Esophagus (tissue), 2 donors: Measurements from ENCODE around the gene RAB11B. TPM values are rescaled to one million over a fixed set of nuclear protein-coding genes. Genes with fewer than 3 reads are reported as not detected.

Source experiments
- H3K27ac ChIP-seq, 2 donors: one replicate each; pipeline ENCODE4 v1.5.1; 2013; ENCODE audit warnings: low read depth in 2 of 2, mild to moderate bottlenecking in 2 of 2, inconsistent platforms in 1 of 2, low read length in 1 of 2, moderate library complexity in 1 of 2
- H3K27me3 ChIP-seq, 2 donors: one replicate each; pipeline ENCODE4 v1.6.1; 2013; ENCODE audit warnings: low read length in 2 of 2, control low read depth in 1 of 2, mild to moderate bottlenecking in 1 of 2; ENCODE audit not compliant: insufficient read depth in 2 of 2, control insufficient read depth in 1 of 2
- H3K36me3 ChIP-seq, 2 donors: one replicate each; pipeline ENCODE4 v1.6.1; 2013; ENCODE audit warnings: low read length in 1 of 2; ENCODE audit not compliant: control insufficient read depth in 2 of 2, insufficient read depth in 2 of 2
- H3K4me1 ChIP-seq, 2 donors: one replicate each; pipeline ENCODE4 v1.6.1; 2013; ENCODE audit warnings: low read length in 1 of 2; ENCODE audit not compliant: control insufficient read depth in 2 of 2, insufficient read depth in 2 of 2
- H3K4me3 ChIP-seq, 2 donors: one replicate each; pipeline ENCODE4 v1.5.1; 2013; ENCODE audit warnings: low read length in 2 of 2, mild to moderate bottlenecking in 2 of 2, low read depth in 1 of 2, moderate library complexity in 1 of 2
- H3K9me3 ChIP-seq, 2 donors: one replicate each; pipeline ENCODE4 v1.6.1; 2013; ENCODE audit warnings: mild to moderate bottlenecking in 2 of 2, low read depth in 1 of 2, low read length in 1 of 2, moderate library complexity in 1 of 2; ENCODE audit not compliant: control insufficient read depth in 2 of 2, insufficient read depth in 1 of 2
- WGBS, 2 donors: extraction: QIAGEN DNeasy Blood & Tissue Kit; methylation state at CpG; one replicate each; pipeline ENCODE4 v1.1.7; 2013; 5-methylcytosine and 5-hydroxymethylcytosine counted together
- polyA plus RNA-seq, 2 donors: library from polyadenylated mRNA; stranded (reverse); fragments of 200-250 nt; gene quantifications; one replicate each; pipeline ENCODE4 v1.2.3, GENCODE V29; 2013
- donor health status: healthy with polysubstance abuse.
- donor health status: Bipolar disorder and iron deficiency.

RAB11B gene
- polyA plus RNA-seq, 2 donors, result 60.8 to 75.3 TPM

DNA sequence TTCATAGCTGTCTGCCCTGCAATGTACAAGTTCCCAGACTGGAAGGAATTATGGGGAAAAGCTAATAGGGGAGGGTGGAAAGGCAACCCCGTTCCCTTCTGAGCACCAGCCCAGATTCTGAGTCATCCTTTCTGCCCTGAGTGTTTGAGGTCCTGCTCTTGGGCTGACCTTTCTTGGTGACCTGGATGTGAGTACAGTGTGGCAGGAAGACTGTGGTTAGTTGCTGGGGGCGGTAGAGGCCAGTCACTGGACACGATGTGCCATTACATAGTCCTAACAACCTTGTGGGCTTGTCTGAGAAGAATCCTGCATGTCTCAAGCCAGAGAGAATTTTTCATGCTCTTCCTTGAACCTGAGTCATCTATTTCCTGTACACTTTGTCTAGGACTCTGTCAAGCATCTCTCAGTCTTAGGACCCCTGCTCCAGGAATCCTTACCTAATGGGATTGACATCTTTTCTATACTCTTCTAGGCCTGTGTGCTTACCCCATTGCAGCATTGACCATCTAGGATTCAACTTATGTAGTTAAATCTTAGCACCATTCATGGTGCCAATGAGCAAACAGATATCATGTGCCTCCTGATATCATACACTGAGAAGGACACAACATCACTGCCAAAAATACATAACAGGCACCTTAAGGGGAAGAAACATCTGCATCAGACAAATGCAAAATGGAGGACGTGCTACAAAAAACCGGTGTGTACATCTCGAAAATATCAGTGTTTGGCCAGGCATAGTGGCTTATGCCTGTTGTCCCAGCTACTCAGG is 34.3 kb upstream of the RAB11B start:
- H3K4me3 ChIP-seq, result no peak overlapping the region
- H3K9me3 ChIP-seq, result peaks cover 0 to 3% of the 10 kb centered on the region in 2 donors
- no peaks in the 10 kb centered on the region for H3K4me1 ChIP-seq
- H3K36me3 ChIP-seq, result no peaks in the 10 kb centered on the region
- 68 to 69% methylated on average over 6 of the region's 6 CpGs for WGBS, 2 donors
- H3K27ac ChIP-seq, result no peak overlapping the region
- no peaks in the 10 kb centered on the region for H3K27me3 ChIP-seq

GRCh38 chr19:8357007-8357521 is 33.1 kb upstream of the RAB11B start:
- Histone ChIP-seq H3K27ac (no peak overlapping the region), H3K27me3 (no peaks in the 10 kb centered on the region), H3K4me3 (no peak overlapping the region), H3K4me1 (no peaks in the 10 kb centered on the region), H3K9me3 (peaks cover 0 to 3% of the 10 kb centered on the region in 2 donors), H3K36me3 (no peaks in the 10 kb centered on the region)
- WGBS, 2 donors, result 65 to 74% methylated on average over 4 of the region's 4 CpGs

DNA sequence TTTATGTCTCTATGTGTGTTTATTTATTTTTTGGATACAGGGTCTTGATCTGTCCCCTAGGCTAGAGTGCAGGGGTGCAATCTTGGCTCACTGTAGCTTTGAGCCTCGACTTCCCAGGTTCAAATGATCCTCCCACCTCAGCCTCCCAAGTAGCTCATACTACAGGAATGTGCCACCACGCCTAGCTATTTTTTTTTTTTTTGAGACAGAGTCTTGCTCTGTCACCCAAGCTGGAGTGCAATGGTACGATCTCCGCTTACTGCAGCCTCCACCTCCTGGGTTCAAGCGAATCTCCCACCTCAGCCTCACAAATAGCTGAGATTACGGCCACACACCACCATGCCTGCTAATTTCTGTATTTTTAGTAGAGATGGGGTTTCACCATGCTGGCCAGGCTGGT is 31.2 kb upstream of the RAB11B start:
- Histone ChIP-seq H3K27ac (no peak overlapping the region), H3K4me1 (peaks cover 0 to 3% of the 10 kb centered on the region in 2 donors), H3K4me3 (no peak overlapping the region), H3K27me3 (no peaks in the 10 kb centered on the region), H3K36me3 (no peaks in the 10 kb centered on the region), H3K9me3 (peaks cover 0 to 3% of the 10 kb centered on the region in 2 donors)
- 89% methylated on average over 6 of the region's 6 CpGs for WGBS, 2 donors

DNA sequence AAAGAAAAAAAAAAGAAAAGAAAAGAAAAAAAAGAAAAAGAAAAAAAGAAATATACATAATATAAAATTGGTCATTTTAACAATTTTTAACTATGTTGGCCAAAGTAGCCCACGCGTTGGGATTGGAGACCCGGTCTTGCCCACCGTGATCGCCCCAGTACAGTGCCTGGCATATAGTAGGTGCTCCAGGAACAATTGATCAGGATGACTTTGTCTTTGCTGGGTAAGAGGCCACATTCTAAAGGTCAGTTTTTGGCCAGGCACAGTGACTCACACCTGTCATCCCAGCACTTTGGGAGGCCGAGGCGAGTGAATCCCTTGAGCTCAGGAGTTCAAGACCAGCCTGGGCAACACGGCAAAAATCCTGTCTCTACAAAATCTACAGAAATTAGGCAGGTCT is 30.0 kb upstream of the RAB11B start:
- Histone ChIP-seq H3K27ac (no peak overlapping the region), H3K4me3 (no peak overlapping the region), H3K4me1 (peaks cover 0 to 7% of the 10 kb centered on the region in 2 donors), H3K9me3 (peaks cover 0 to 3% of the 10 kb centered on the region in 2 donors), H3K27me3 (no peaks in the 10 kb centered on the region), H3K36me3 (no peaks in the 10 kb centered on the region)
- WGBS, 2 donors, result 75 to 85% methylated on average over 8 of the region's 8 CpGs

DNA sequence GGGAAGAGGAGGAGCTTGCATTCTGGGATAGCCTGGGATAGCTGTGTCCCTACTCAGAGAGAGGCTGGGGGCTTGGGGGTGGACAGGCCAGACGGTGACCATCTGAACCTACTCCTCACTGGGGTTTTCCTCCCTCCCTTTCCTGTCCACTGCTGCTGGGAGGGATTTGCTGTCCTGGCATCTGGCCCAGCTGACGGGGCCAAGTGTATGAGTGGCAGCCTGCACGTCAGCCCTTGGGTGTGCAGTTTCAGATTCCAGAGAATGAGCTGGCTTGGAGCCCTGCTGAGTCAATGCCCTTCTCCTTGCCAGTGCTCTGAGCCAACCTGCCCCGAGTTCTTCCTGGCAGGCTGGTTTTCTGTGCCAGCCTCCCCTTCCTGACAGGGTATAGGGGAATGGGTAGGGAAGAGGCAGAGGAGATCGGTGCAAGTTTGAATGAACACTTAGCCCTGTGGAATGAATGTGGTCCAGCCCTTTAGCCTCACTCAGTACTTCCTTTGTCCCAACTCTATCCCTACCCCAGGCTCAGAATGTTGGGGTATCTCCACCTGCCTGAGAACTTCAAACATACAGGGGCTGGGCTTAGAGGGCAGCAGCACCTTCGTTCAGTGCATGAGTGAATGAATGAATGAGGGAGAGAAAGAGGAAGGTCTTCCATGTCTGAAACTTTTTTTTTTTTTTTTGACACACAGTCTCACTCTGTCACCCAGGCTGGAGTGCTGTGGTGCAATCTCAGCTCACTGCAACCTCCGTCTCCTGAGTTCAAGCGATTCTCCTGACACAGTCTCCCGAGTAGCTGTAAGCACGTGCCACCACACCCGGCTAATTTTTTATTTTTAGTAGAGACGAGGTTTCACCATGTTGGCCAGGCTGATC is 28.0 kb upstream of the RAB11B start:
- H3K27me3 ChIP-seq, result no peaks in the 10 kb centered on the region
- WGBS, 2 donors, result 24 to 27% methylated on average over 12 of the region's 12 CpGs
- peaks cover 0 to 11% of the 10 kb centered on the region in 2 donors for H3K4me1 ChIP-seq
- no peaks in the 10 kb centered on the region for H3K9me3 ChIP-seq
- H3K36me3 ChIP-seq, result no peaks in the 10 kb centered on the region
- H3K27ac ChIP-seq, result peak overlapping the region; percentile 98
- no peak overlapping the region for H3K4me3 ChIP-seq

- 1 to 2% methylated on average over 79 to 81 of the region's 81 CpGs for WGBS, 2 donors
- peaks cover 0 to 5% of the 10 kb centered on the region in 2 donors for H3K36me3 ChIP-seq
- no peaks in the 10 kb centered on the region for H3K27me3 ChIP-seq
- peak within 1 kb of the TSS; percentile 98 for H3K27ac ChIP-seq
- H3K9me3 ChIP-seq, result no peaks in the 10 kb centered on the region
- peak within 1 kb of the TSS; percentile 58 to 67 for H3K4me3 ChIP-seq
- peaks cover 0 to 13% of the 10 kb centered on the region in 2 donors for H3K4me1 ChIP-seq
These were observed 26.1 kb upstream of the RAB11B start, which contains the start of gene ANGPTL4 for GRCh38 chr19:8363803-8364771. Gene ANGPTL4, plus strand, starts transcription at chr19:8364155. Its CDS starts 167 bp downstream, at chr19:8364322.

GRCh38 chr19:8366121-8366581 is 24.0 kb upstream of the RAB11B start:
- H3K4me1 ChIP-seq, result peaks cover 0 to 13% of the 10 kb centered on the region in 2 donors
- H3K4me3 ChIP-seq, result peak overlapping the region in 1 of 2 donors; percentile 30
- H3K27me3 ChIP-seq, result no peaks in the 10 kb centered on the region
- H3K27ac ChIP-seq, result no peak overlapping the region
- 94 to 96% methylated on average over 11 of the region's 11 CpGs for WGBS, 2 donors
- peaks cover 0 to 8% of the 10 kb centered on the region in 2 donors for H3K36me3 ChIP-seq
- H3K9me3 ChIP-seq, result no peaks in the 10 kb centered on the region

DNA sequence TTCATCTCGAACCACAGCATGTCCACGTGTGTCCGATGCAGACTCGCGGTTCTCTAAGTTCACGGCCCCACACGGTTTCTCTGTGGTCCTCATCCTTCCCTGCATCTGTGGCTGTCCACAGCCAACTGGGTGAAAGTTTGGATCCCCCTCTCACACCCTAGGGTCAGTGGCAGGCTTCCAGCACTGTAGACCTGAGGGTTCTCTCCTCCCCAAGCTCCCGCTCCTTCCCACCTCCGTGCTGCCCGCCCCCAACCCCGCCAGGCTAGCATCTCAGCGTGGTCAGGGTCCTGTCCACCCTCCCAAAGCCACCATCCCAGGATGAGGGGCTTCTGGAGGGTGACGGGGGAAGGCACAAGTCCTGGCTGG is 23.2 kb upstream of the RAB11B start:
- Histone ChIP-seq H3K27ac (peak overlapping the region in 1 of 2 donors; percentile 21), H3K9me3 (no peaks in the 10 kb centered on the region), H3K36me3 (peaks cover 0 to 11% of the 10 kb centered on the region in 2 donors), H3K4me3 (no peak overlapping the region), H3K4me1 (peaks cover 0 to 13% of the 10 kb centered on the region in 2 donors), H3K27me3 (no peaks in the 10 kb centered on the region)
- WGBS, 2 donors, result 61% methylated on average over 13 of the region's 13 CpGs
